ENCODE measurements around the gene CADM1.

DNA sequence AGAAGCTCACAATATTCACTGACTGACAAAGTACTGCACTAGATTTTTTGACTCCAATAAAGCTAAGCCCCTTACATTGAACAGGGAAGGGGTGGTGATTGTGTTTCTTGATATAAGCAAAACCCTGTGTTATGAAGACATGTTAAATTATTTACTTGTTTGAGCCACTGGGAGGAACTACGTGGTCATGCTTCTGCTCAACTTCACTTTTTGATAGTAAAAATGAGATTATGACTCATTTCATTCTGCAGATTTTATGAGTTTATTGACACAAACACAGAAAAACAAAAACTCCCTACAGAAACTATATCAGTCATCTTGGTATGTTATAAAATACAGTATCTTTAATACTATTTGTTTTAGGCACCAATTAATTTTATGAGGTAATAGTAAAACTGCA is 124.7 kb downstream of the CADM1 start:
- TF ChIP-seq, protein P1, sequence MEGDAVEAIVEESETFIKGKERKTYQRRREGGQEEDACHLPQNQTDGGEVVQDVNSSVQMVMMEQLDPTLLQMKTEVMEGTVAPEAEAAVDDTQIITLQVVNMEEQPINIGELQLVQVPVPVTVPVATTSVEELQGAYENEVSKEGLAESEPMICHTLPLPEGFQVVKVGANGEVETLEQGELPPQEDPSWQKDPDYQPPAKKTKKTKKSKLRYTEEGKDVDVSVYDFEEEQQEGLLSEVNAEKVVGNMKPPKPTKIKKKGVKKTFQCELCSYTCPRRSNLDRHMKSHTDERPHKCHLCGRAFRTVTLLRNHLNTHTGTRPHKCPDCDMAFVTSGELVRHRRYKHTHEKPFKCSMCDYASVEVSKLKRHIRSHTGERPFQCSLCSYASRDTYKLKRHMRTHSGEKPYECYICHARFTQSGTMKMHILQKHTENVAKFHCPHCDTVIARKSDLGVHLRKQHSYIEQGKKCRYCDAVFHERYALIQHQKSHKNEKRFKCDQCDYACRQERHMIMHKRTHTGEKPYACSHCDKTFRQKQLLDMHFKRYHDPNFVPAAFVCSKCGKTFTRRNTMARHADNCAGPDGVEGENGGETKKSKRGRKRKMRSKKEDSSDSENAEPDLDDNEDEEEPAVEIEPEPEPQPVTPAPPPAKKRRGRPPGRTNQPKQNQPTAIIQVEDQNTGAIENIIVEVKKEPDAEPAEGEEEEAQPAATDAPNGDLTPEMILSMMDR (conservative IDR thresholded peaks at IDR 0.05; ENCODE audit: low read length), result no peak
- no peak for TF ChIP-seq EZH2phosphoT487 (IDR thresholded peaks at IDR 0.05; ENCODE audit: borderline replicate concordance, low read depth, low read length)
